Urothelium cell line (cell line): Measurements from ENCODE around the gene PDZD2.
A peak's percentile ranks its signal among the peaks of the same experiment; 100 is the strongest.

Experiments
- DNase-seq: peaks from one replicate; pipeline ENCODE4 v3.0.0; 2011; ENCODE audit warnings: low spot score, mixed read lengths
- FAIRE-seq: peaks from 2 replicates; lab custom pipeline; 2011; peaks lifted over from hg19 to GRCh38; lab: Jason Lieb, UNC

The PDZD2 gene

DNA sequence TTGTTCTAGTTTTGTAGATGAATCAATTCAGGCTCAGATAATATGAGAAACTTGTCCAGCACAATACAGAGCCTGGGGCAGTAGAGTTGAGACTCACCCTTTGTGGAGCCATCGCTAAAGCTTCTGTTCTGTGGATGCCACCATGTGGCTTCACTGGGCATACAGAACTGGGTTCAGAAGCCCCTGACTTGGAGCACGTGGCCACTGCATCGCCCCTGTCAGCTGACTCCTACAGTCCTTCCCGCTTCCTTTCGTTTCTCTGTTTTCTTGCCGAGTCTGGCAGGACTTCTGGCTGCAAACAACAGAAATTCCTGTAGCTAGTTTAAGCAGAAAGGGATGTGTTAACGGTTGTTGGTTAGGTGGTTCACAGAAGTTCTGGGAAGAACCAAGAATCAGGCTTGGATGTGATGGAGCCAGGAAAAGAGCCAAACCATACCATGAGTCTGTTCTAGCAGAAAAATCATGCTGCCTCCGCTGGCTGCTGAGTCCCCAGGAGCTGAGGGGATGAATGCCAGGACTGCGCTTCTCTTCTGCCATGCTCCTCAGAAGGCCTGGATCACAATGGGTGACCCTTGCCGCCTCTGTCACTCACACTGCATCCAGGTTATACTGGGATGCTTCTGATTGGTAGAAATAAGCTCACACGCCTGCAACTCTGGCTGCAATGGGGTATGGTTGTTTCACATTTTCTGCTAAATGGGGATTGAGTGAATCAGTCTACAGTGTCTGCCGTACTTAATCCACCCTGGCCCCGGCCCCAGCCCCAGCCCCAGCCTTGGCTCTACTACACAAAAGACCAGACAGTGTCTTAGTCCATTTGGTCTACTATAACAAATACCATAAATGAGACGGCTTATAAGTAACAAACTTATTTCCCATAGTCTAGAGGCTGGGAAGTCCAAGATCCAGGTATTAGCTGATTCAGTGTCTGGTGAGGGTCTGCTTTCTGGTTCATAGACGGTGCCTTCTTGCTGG lies 272.6 kb downstream of the PDZD2 start:
- DNase-seq (no peak), FAIRE-seq (no peak)

DNA sequence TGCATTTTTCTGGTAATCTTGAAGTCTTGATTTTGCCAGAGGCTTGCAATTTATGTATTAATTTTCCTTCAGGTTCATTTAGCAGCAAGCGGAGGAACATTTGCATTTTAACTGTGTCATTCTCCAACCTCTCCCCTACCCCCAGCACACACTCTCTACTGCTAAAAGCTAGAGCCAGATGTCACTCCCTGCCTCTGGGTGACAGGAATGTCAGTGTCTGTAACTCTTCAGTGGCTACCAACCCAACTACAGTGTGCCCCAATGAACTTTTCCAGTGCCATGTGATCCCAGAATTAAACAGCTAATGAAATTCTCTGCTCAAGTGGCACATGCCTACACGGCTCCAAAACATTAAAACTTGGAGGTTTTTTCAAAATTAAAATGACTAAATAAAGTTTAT lies 274.9 kb downstream of the PDZD2 start:
- FAIRE-seq (no peak), DNase-seq (no peak)

DNA sequence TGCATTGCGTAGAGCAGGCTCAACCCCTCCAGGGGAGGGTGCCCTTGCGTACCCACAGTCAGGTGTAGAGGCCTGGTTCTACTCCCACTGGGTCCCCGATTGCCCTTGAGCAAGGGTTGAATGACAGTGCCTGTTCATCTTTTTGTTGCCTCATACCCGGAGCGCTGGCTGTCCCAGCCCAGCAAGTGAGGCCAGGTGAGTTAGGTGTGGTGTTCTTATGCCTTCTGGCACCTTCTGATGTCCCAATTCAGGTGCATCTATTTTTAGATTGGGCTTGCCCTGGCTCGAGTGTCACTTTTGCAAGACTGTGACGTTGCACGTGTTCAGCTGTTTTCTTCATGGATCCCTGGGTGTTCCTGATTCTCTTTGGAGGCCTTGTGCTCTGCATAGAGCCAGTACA lies 277.4 kb downstream of the PDZD2 start:
- FAIRE-seq (no peak), DNase-seq (no peak)

DNA sequence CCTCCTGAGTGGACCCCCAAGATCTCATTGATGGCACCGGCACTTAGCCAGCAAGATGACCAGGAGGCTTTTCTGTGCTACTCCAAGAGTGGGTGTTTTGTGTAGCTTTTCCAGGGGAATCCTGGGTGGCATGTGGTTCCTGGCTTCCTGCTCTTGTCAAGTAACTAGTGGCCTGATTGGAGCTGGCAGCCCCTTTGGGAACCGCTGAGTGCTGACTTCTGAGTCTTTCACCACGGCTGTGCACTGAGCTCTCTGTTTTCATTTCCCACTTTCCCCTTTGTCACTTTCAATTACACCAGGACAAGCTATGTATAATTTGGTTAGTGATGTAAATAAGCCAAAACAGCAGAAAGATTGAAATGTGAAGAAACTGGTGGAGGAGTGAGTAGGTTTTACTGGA lies 279.8 kb downstream of the PDZD2 start:
- FAIRE-seq (no peak), DNase-seq (no peak)

DNA sequence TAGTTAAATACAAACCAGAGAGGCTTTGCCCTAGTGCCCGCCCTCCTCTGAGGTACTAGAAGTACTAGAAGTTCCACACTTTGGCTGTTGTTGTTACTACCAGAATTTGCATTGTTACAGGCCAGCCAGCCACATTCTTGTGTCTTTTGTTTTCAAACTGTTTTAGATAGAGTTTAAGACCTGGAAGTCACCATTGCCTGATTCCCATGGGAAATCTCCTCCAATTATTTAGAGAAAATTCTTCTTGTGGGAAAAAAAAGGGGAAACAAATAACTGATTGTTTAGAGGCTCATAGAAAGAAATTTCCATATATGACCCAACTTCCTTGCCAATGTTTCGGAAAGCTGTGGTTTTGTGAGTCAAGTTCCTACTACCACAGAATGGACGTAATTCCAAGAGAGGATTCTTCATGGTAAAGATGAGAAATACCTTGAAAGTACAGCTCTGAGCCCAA lies 282.9 kb downstream of the PDZD2 start:
- no peak for FAIRE-seq
- peak; percentile 76 for DNase-seq

DNA sequence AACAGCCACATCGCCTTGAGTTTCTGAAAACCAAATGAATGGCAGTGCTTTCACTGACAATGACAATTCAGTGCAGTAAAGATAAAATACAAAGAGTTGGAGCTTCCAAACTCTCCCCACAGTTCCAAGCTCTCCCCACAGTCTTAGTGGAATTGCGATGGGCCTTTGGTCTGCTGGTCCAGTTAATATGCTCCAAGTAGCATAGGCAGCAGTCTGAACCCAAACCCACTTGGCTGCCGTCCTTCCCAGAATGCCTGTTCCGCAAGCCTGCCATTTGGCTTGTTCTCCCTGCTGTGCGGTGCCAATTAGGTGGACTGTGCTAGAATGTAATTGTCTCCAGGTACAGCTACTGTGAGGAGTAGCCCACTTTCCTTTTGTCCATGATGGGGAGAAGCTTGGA lies 285.1 kb downstream of the PDZD2 start:
- FAIRE-seq (no peak), DNase-seq (no peak)

DNA sequence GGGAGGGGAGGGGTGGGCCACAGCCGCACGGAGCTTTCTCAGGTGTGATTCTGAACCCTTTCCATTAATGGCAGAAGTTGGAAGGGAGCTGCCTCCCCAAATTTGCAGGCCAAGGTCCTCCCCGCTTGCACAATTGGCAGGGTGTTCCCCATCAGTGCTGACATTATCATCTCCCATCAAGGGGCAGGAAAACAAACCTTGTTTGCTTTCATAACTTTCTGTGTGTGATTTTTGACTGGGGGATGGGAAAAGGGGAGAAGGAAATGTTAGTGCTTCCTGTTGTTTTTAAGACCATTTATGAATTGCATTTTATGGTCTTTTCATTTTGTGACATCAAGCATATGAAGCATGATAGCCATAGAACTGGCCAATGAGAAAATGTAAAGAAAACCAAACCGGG lies 292.9 kb downstream of the PDZD2 start:
- no peak for FAIRE-seq
- DNase-seq: no peak

DNA sequence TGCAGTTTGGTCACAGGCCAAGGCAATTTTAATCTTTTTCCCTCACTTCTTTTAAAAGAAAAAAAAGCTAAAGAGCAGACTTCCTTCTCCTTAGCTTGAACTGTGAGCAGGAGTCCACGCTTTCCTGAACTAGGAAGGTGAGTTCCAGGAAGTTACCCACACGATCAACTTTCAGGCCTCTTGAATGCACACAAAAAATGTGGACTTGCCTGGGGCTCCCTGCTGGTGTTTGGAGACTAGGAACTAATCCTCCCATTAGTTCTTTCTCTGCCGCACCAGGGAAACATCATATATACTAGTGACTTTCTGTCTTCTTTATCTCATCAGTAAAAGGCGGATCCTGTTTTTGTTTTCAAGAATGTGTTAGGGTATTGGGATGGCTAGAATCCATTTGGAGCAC lies 295.2 kb downstream of the PDZD2 start:
- DNase-seq (no peak), FAIRE-seq (no peak)

DNA sequence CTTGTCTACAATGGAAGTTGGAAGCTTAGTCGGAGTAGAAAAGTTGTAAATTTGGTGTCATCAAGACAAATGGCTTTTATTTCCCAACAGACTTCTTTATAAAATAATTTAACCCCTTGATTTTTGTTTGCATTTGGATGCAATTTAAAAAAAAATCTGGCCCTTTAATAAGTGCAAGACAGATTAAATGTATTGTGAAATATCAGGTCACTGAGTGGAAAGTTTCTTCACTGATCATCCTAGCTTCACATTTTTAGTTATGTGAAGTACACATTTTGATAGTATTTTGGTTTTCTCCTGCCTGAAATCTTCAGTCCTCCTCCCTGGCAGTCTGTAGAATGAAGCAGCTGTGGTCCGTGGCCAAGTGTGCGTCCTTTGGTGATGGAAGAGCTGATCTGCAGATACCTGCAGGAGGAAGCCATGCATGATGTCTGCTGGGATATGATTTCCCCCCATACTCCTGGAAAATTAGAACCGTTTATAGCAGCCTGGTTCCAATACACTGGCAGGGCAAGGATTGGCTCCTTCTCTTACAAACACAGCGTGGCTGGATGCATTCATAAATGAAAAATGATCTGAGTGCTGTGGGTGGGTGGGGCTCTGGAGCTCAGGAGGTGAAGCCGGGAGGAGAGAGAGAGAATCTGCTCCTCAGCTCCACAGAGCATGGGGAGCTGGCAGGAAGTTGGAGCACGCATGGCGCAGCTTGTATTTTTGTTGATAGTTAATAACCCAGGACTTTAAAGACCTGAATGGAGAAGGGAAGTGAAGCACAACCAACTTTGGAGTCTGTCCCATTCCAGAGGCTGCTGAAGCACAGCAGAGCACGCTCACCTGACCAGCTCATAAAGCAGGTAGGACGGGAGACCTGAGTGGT lies 296.8 kb downstream of the PDZD2 start:
- FAIRE-seq: peak; percentile 23

DNA sequence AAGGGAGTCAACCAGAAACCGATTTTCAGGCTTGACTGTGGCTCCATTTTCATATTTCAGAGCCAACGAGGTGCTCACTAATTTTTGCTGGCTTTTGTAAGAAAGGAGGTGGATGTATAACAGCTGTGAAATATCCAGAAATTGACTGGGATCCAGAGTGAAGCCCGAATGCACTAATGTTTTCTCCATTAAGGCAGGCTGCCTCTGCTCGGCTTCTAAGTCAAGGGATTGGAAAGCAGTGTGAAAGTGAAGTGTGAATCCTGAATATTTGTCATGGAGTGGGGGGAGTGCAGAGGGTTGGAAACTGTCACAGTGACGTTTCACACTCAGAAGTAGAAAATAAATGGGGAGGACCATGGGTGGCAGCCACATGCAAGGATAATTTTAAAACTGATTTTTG lies 297.8 kb downstream of the PDZD2 start:
- DNase-seq (no peak), FAIRE-seq (no peak)

More for the DNA sequence above, 296.8 kb downstream of the PDZD2 start:
- no peak for DNase-seq

DNA sequence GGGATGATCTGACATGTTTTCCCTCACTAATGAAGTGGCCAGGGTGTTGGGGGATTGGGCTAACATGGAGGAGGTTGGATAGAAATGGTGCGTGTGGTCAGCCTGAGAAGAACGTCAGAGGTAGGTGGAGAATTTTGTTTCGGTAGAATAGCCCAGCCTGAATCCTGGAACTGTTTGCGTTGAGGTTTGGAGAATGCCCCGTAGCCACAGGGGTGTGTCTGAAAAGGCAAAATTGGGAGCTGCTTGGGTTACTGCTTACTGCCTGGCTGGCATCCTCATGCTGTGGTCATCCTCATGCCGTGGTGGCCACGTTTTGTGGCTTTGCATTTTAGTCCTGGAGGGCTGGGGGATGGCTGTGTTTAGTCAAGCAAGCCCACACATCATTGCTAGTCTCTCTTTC lies 298.3 kb downstream of the PDZD2 start:
- FAIRE-seq: no peak

DNA sequence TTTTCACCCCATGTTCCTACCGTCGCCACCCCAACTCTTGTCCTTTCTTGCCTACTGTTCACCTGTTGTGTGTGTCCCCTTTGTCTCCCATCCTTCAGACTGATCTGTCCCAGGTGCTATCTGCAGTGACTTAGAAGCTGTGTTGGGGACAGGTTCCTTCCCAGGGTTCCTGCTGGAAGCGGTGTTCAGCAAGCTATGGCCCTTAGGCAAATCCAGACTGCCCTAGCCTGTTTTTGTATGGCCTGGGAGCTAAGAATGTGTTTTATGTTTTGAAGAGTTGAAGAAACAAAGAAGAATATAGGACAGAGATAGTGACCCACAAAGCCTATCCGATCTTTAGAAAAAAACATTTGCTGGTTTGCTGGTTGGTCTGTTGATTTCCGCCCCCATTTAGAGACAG lies 298.8 kb downstream of the PDZD2 start:
- DNase-seq (no peak), FAIRE-seq (no peak)

More for the DNA sequence above, 298.3 kb downstream of the PDZD2 start:
- no peak for DNase-seq

DNA sequence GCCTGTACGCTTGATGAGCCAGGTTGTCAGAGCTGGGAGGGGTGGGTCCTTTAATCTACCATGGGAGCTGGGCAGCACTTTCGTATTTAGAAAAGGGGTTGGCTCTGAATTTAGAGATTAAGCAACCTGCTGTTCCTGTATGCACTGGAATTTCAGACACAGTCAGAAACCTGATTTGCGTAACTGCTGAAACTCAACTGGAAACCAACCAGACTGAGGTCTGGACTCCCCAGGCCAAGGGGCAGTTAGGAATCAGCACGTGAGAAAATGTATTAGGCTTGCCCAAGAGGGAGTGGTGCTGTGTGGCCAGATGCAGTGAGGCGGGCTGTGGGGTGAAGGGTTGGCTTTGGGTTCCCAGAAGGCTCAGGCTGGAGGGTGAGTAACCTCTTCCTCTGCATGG lies 300.2 kb downstream of the PDZD2 start:
- no peak for FAIRE-seq
- DNase-seq: no peak

DNA sequence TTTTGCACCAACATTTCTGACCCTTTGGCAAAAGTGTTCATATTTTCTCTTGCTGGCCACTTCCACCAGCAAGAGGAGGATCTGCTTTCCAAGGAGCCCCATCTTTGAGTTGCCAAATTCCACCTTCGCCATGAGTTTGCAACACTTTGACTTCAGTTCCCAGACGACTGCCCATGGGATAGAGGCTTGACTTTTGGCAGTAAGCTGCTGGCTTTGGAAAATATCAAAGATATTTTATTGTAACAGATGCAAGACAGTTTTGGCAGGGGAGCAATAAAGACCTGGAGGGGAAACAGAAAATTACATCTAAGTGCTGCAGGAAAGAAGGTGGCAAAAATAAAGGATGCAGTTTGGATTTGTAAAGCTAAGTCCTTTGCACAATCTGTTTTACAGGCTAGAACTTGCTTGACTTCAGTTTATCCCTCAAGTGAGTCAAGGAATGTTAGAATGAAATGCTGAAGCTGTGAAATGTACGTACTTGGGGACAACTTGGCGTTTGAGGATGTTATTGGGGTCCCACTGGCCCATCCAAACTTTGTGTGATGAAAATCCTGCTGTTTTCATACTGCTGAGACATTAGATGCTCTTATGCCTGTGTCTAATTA lies 302.3 kb downstream of the PDZD2 start:
- peak; percentile 61 for FAIRE-seq
- no peak for DNase-seq

DNA sequence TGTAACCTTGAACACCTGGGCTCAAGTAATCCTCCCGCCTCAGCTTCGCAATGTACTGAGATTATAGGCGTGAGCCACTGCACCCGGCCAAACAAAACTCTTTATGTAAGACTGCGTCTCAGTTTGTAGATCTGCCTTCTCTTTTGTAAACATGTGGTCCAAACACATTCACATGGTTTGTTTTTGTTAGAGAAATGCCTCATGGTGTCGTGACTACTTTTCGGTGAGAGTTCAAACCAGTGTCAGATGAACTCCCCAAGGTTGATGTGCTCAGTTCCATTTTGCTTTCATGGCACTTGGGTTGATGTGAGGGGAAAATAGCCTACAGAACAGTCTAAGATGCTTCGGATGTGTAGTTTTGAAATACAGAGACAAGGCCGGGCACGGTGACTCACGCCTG lies 303.6 kb downstream of the PDZD2 start:
- FAIRE-seq (peak; percentile 17), DNase-seq (no peak)

DNA sequence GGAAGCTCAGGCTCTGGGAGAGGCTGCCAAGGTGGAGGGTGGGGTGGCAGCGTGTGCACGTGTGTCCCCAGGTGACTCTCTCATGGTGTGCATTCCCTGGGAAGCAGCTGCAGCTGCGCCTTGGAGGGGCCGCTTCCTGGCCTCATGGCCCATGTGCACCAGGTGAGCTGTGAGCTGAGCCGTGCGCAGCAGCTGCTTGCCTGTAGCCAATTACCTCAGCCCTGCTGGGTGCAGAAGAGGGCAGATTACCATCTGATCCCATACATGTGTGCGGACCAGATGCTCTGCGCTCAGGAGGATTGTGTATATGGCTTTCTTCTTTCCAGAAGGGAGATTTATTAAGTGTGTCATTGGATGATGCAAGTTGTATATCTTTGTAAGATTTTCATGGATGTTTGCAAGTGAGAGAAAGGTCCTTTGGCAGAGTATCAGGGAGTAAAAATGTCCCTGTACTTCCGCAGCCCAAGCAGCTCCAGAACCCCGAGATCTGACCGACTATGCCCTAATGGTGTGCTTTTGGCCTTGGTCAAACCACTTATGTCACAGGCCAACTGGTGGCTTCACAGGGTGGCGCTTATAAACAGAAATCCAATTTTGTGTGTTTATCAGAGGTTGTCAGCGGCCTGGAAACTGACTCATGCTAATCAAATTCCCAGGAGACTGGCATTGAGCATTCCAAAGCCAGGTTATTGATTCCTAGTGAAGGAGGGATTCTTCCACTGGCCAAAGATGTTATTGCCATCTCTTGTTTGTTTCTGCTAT lies 305.9 kb downstream of the PDZD2 start:
- DNase-seq (no peak), FAIRE-seq (no peak)

DNA sequence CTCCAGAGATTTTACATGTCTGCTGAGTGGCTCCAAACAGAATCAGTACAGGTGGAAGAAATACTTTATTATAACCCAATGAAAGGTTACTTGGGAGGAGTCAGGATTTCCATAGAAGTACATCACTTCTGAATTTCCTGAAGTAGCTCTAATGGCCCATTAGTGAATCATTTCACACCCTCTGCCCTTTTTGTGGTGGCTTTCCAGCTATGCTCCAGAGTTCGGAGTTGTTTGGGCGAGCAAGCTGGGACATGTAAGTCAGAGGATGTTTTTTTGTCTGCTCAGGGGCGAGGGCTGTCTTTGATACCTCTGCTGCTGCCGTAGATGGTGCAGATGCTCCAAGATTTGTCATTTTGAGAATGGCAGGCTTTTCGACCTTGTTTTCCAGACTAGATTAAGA lies 309.1 kb downstream of the PDZD2 start:
- no peak for FAIRE-seq
- DNase-seq: no peak

DNA sequence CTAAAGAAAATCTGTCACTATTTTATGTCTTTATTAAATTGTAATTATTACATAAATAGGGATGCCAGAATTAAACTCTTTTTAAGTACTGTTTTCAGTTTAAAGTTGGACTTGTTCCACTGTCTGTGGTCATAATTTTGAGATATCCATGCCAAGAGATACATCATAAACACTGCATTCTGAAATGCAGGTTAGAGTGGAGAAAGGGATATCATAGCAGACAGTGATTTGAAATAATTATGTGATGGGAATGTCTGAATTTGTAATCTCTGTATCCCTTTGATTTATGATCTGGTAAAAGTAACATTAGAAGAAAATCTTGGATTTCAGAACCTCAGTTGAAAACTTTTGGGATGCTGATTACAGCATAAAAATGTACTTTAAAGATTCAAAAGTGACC lies 313.1 kb downstream of the PDZD2 start:
- no peak for DNase-seq

DNA sequence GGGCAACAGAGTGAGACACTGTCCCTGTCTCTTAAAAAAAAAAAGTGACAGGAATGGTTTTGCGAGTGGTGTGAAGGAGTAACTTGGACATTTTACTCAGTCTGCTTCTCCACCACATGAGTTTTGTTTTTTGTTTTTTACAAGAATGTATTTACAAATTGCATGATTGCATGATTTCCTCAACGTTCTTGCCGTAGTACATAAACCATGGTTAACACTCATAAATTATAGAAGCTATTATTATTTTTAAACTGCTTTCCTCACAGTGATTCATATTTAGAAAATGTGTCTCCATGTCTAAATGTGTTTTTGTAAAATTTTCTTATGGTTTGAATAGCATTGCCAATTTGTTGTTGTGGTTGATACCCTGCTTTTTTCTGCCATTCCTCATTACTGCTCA lies 315.2 kb downstream of the PDZD2 start:
- no peak for DNase-seq
- FAIRE-seq: no peak

More for the DNA sequence above, 313.1 kb downstream of the PDZD2 start:
- FAIRE-seq: no peak

DNA sequence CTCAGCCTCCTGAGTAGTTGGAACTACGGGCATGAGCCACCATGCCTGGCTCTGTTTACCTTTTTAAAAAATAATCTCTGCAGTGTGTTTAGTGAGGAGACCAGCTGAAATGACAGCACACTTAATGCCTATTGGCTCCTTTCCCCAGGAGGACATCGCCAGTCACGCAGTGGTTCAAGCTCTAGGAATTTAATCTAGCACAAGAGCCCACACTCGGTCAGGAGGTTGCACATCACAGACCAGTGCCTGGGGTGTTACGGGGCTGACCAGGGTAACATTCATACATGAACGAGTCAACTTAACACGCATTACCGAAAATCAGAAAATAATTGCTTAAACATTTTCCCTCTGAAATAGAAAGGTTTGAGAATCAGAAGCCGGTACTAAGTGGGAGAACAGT lies 318.2 kb downstream of the PDZD2 start:
- FAIRE-seq (no peak), DNase-seq (no peak)
